GM12878 (cell line): ENCODE results near the gene PDXP. TPM values are rescaled to one million over a fixed set of nuclear protein-coding genes. Genes with fewer than 3 reads are reported as not detected.

ENCODE experiments used
- KAT2A ChIP-seq: conservative IDR thresholded peaks from 2 replicates; pipeline ENCODE4 v1.6.1; 2011; ENCODE audit warnings: low read depth, low read length; ENCODE audit not compliant: control insufficient read depth
- NBN ChIP-seq: fragments of 450-650 bp; IDR thresholded peaks from 2 replicates; pipeline ENCODE4 v1.6.1; 2016
- TBL1XR1 ChIP-seq: IDR thresholded peaks from 2 replicates; pipeline ENCODE4 v1.6.1; 2012; ENCODE audit warnings: low read depth, low read length, improper control_type of control experiment
- ZNF207 ChIP-seq: fragments of 450-650 bp; IDR thresholded peaks from 2 replicates; pipeline ENCODE4 v1.6.1; 2014; ENCODE audit warnings: antibody characterized with exemption, mild to moderate bottlenecking, borderline replicate concordance
- polyA plus RNA-seq, 11 experiments: library from polyadenylated mRNA; depleted of rRNA in 4 of 11; unstranded in 6 of 11; stranded (reverse) in 5 of 11; fragments of >200 nt; fragmentation: Nextera tagmentation in 4 of 11; fragmentation: Illumina TruSeq in 1 of 11; extraction: Ambion mirVana in 4 of 11; extraction: Trizol in 1 of 11; gene quantifications; 1 replicate in 1 of 11; 2 replicates in 10 of 11; pipeline versions ENCODE4 v1.2.1 to v1.2.3, GENCODE V29; 2011 to 2016; ENCODE audit warnings: inconsistent platforms in 2 of 11, missing spikeins in 2 of 11, low read depth in 1 of 11
- small RNA-seq: library from RNA; depleted of rRNA; stranded (forward); fragments of <200 nt; gene quantifications from one replicate; pipeline ENCODE3, GENCODE V24; 2014
- total RNA-seq, 4 experiments: library from RNA; depleted of rRNA in 3 of 4; stranded (reverse); fragments of >200 nt in 3 of 4; fragmentation: Illumina TruSeq in 1 of 4; extraction: Trizol in 1 of 4; gene quantifications; 2 replicates each; pipeline versions ENCODE4 v1.2.1 to v1.2.3, GENCODE V29; 2013 to 2021

The PDXP gene
- total and polyA plus RNA-seq, 10 of the 15 experiments (the other 5 are each of a cell fraction or from before 2014, with no cell fraction given): 4.4 to 56.7 (median 34.6) TPM

- no peak for TF ChIP-seq KAT2A
- no peak for TF ChIP-seq TBL1XR1
- no peak for TF ChIP-seq NBN
- no peak for TF ChIP-seq ZNF207
These were observed 57.2 kb downstream of the PDXP start (continued) for GRCh38 chr22:37715760-37716159.

Small RNA genes lying within 50 kb of the gene (small RNA-seq; reads per million reads assigned to genes)
- gene RN7SL385P: not detected

Other genes with a start within 250 kb of the PDXP start
Only the 7 nearest of the 15 such genes appear.
- not detected in 2 replicates for gene CDC42EP1, start 98.2 kb upstream of the PDXP start, total RNA-seq (2014; rRNA removed)
- not detected in 2 replicates for gene CDC42EP1, start 98.2 kb upstream of the PDXP start, total RNA-seq (2014; rRNA removed; fragmentation: Illumina TruSeq; extraction: Trizol)
- 0.19 and 0.33 TPM in 2 replicates for gene CDC42EP1, start 98.2 kb upstream of the PDXP start, total RNA-seq (2021)
- gene CDC42EP1, start 98.2 kb upstream of the PDXP start, polyA plus RNA-seq (2011; rRNA removed): not detected in 2 replicates
- gene CDC42EP1, start 98.2 kb upstream of the PDXP start, polyA plus RNA-seq (2014; fragmentation: Illumina TruSeq; extraction: Trizol): not detected in 2 replicates
- not detected for gene CDC42EP1, start 98.2 kb upstream of the PDXP start, polyA plus RNA-seq (2014; fragmentation: Nextera tagmentation; extraction: Ambion mirVana)
- 0.04 TPM in 1 of 2 replicates, not detected in the other for gene CDC42EP1, start 98.2 kb upstream of the PDXP start, polyA plus RNA-seq (2014; rRNA removed)
- gene CDC42EP1, start 98.2 kb upstream of the PDXP start, polyA plus RNA-seq (2016; fragmentation: Nextera tagmentation; extraction: Ambion mirVana): under 1 TPM in 1 of 2 experiments, not detected in 1; 0.09 TPM
- 0.56 and 0.60 TPM in 2 replicates for gene LGALS2, start 78.6 kb upstream of the PDXP start, total RNA-seq (2014; rRNA removed)
- gene LGALS2, start 78.6 kb upstream of the PDXP start, total RNA-seq (2014; rRNA removed; fragmentation: Illumina TruSeq; extraction: Trizol): 0.58 and 0.69 TPM in 2 replicates
- gene LGALS2, start 78.6 kb upstream of the PDXP start, total RNA-seq (2021): 0.67 and 0.85 TPM in 2 replicates
- gene LGALS2, start 78.6 kb upstream of the PDXP start, polyA plus RNA-seq (2011; rRNA removed): 1.2 and 2.7 TPM in 2 replicates
- gene LGALS2, start 78.6 kb upstream of the PDXP start, polyA plus RNA-seq (2014; fragmentation: Illumina TruSeq; extraction: Trizol): 0.56 TPM in 1 of 2 replicates, not detected in the other
- gene LGALS2, start 78.6 kb upstream of the PDXP start, polyA plus RNA-seq (2014; fragmentation: Nextera tagmentation; extraction: Ambion mirVana): 1 to 10 TPM; 1.8 to 2.9 TPM
- 0.77 and 1.9 TPM in 2 replicates for gene LGALS2, start 78.6 kb upstream of the PDXP start, polyA plus RNA-seq (2014; rRNA removed)
- gene LGALS2, start 78.6 kb upstream of the PDXP start, polyA plus RNA-seq (2016; fragmentation: Nextera tagmentation; extraction: Ambion mirVana): under 1 TPM in 1 of 2 experiments, not detected in 1; 0.38 TPM
- gene GGA1, start 49.9 kb upstream of the PDXP start, total RNA-seq (2014; rRNA removed): 43.1 and 53.4 TPM in 2 replicates
- 29.1 and 30.4 TPM in 2 replicates for gene GGA1, start 49.9 kb upstream of the PDXP start, total RNA-seq (2014; rRNA removed; fragmentation: Illumina TruSeq; extraction: Trizol)
- 55.0 and 63.4 TPM in 2 replicates for gene GGA1, start 49.9 kb upstream of the PDXP start, total RNA-seq (2021)
- gene GGA1, start 49.9 kb upstream of the PDXP start, polyA plus RNA-seq (2011; rRNA removed): 38.7 and 43.7 TPM in 2 replicates
- 23.4 and 31.6 TPM in 2 replicates for gene GGA1, start 49.9 kb upstream of the PDXP start, polyA plus RNA-seq (2014; fragmentation: Illumina TruSeq; extraction: Trizol)
- 1 to 10 TPM; 1.4 to 4.8 TPM for gene GGA1, start 49.9 kb upstream of the PDXP start, polyA plus RNA-seq (2014; fragmentation: Nextera tagmentation; extraction: Ambion mirVana)
- gene GGA1, start 49.9 kb upstream of the PDXP start, polyA plus RNA-seq (2014; rRNA removed): 77.8 and 79.4 TPM in 2 replicates
- 10 to 100 TPM; 45.0 to 48.0 TPM for gene GGA1, start 49.9 kb upstream of the PDXP start, polyA plus RNA-seq (2016; fragmentation: Nextera tagmentation; extraction: Ambion mirVana)
- gene SH3BP1, start 19.1 kb upstream of the PDXP start, total RNA-seq (2014; rRNA removed): 34.0 and 37.5 TPM in 2 replicates
- 16.8 and 17.9 TPM in 2 replicates for gene SH3BP1, start 19.1 kb upstream of the PDXP start, total RNA-seq (2014; rRNA removed; fragmentation: Illumina TruSeq; extraction: Trizol)
- 67.0 and 70.5 TPM in 2 replicates for gene SH3BP1, start 19.1 kb upstream of the PDXP start, total RNA-seq (2021)
- gene SH3BP1, start 19.1 kb upstream of the PDXP start, polyA plus RNA-seq (2011; rRNA removed): 14.5 and 27.0 TPM in 2 replicates
- gene SH3BP1, start 19.1 kb upstream of the PDXP start, polyA plus RNA-seq (2014; fragmentation: Illumina TruSeq; extraction: Trizol): 22.9 and 58.6 TPM in 2 replicates
- gene SH3BP1, start 19.1 kb upstream of the PDXP start, polyA plus RNA-seq (2014; fragmentation: Nextera tagmentation; extraction: Ambion mirVana): 1 to 10 TPM in 1 of 2 experiments, under 1 TPM in 1; 0.29 to 1.1 TPM
- 31.7 and 43.3 TPM in 2 replicates for gene SH3BP1, start 19.1 kb upstream of the PDXP start, polyA plus RNA-seq (2014; rRNA removed)
- 1 to 10 TPM; 4.8 to 9.9 TPM for gene SH3BP1, start 19.1 kb upstream of the PDXP start, polyA plus RNA-seq (2016; fragmentation: Nextera tagmentation; extraction: Ambion mirVana)
- gene LGALS1, start 16.9 kb downstream of the PDXP start, total RNA-seq (2014; rRNA removed): 1,028 and 1,163 TPM in 2 replicates
- gene LGALS1, start 16.9 kb downstream of the PDXP start, total RNA-seq (2014; rRNA removed; fragmentation: Illumina TruSeq; extraction: Trizol): 508 and 518 TPM in 2 replicates
- gene LGALS1, start 16.9 kb downstream of the PDXP start, total RNA-seq (2021): 636 and 637 TPM in 2 replicates
- gene LGALS1, start 16.9 kb downstream of the PDXP start, polyA plus RNA-seq (2011; rRNA removed): 690 and 1,889 TPM in 2 replicates
- 56.5 and 312 TPM in 2 replicates for gene LGALS1, start 16.9 kb downstream of the PDXP start, polyA plus RNA-seq (2014; fragmentation: Illumina TruSeq; extraction: Trizol)
- gene LGALS1, start 16.9 kb downstream of the PDXP start, polyA plus RNA-seq (2014; fragmentation: Nextera tagmentation; extraction: Ambion mirVana): 100 to 1,000 TPM; 571 TPM
- gene LGALS1, start 16.9 kb downstream of the PDXP start, polyA plus RNA-seq (2014; rRNA removed): 1,386 and 1,631 TPM in 2 replicates
- gene LGALS1, start 16.9 kb downstream of the PDXP start, polyA plus RNA-seq (2016; fragmentation: Nextera tagmentation; extraction: Ambion mirVana): 100 to 1,000 TPM; 777 to 791 TPM
- gene NOL12, start 27.6 kb downstream of the PDXP start, total RNA-seq (2014; rRNA removed): 42.1 and 43.2 TPM in 2 replicates
- 34.2 and 40.5 TPM in 2 replicates for gene NOL12, start 27.6 kb downstream of the PDXP start, total RNA-seq (2014; rRNA removed; fragmentation: Illumina TruSeq; extraction: Trizol)
- 36.5 and 37.0 TPM in 2 replicates for gene NOL12, start 27.6 kb downstream of the PDXP start, total RNA-seq (2021)
- 23.1 and 25.8 TPM in 2 replicates for gene NOL12, start 27.6 kb downstream of the PDXP start, polyA plus RNA-seq (2011; rRNA removed)
- gene NOL12, start 27.6 kb downstream of the PDXP start, polyA plus RNA-seq (2014; fragmentation: Illumina TruSeq; extraction: Trizol): 15.5 and 43.2 TPM in 2 replicates
- gene NOL12, start 27.6 kb downstream of the PDXP start, polyA plus RNA-seq (2014; fragmentation: Nextera tagmentation; extraction: Ambion mirVana): 10 to 100 TPM in 1 of 2 experiments, 1 to 10 TPM in 1; 3.3 to 12.9 TPM
- gene NOL12, start 27.6 kb downstream of the PDXP start, polyA plus RNA-seq (2014; rRNA removed): 41.7 and 49.8 TPM in 2 replicates
- gene NOL12, start 27.6 kb downstream of the PDXP start, polyA plus RNA-seq (2016; fragmentation: Nextera tagmentation; extraction: Ambion mirVana): 10 to 100 TPM; 64.6 to 69.4 TPM
- 18.0 and 21.0 TPM in 2 replicates for gene TRIOBP, start 38.3 kb downstream of the PDXP start, total RNA-seq (2014; rRNA removed)
- 9.6 and 10.7 TPM in 2 replicates for gene TRIOBP, start 38.3 kb downstream of the PDXP start, total RNA-seq (2014; rRNA removed; fragmentation: Illumina TruSeq; extraction: Trizol)
- gene TRIOBP, start 38.3 kb downstream of the PDXP start, total RNA-seq (2021): 20.5 and 23.6 TPM in 2 replicates
- 6.7 and 10.6 TPM in 2 replicates for gene TRIOBP, start 38.3 kb downstream of the PDXP start, polyA plus RNA-seq (2011; rRNA removed)
- 8.9 and 13.1 TPM in 2 replicates for gene TRIOBP, start 38.3 kb downstream of the PDXP start, polyA plus RNA-seq (2014; fragmentation: Illumina TruSeq; extraction: Trizol)
- gene TRIOBP, start 38.3 kb downstream of the PDXP start, polyA plus RNA-seq (2014; fragmentation: Nextera tagmentation; extraction: Ambion mirVana): under 1 TPM; 0.21 to 0.53 TPM
- 19.5 and 20.1 TPM in 2 replicates for gene TRIOBP, start 38.3 kb downstream of the PDXP start, polyA plus RNA-seq (2014; rRNA removed)
- 10 to 100 TPM in 1 of 2 experiments, 1 to 10 TPM in 1; 4.2 to 19.9 TPM for gene TRIOBP, start 38.3 kb downstream of the PDXP start, polyA plus RNA-seq (2016; fragmentation: Nextera tagmentation; extraction: Ambion mirVana)